WI38 (cell line): ENCODE data around the gene CNTROB.

Source experiments
- H3K4me3 ChIP-seq: 2 replicates; pipeline ENCODE4 v1.5.1; 2011; ENCODE audit warnings: low read depth, mild to moderate bottlenecking, control low read depth, low read length
- TF ChIP-seq, protein P1 (sequence below): IDR thresholded peaks from 2 replicates; pipeline ENCODE4 v1.5.1; 2012; ENCODE audit warnings: low read depth, mild to moderate bottlenecking, control low read depth, low read length

The CNTROB gene

DNA sequence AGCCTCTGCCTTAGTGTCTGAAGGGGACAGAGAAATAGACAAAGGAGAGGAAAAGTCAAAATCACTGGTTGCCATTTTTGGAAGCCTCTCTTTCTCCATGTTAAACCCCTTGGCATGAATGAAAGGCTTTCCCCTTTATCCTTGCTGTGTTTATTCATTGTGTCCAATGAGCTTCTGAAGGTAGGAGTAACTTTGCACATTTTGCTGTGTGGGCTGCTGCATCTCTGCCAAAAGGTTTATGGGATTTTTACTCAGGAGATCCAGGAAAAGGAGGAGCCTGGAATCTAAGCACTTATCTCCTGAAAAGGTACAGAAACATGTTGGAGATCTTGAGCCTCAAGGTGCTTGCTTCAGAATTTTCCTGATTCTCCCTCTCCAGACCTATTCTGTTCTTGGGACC, 3.9 kb downstream of the CNTROB start:
- no peak overlapping the region for H3K4me3 ChIP-seq
- TF ChIP-seq, protein P1, sequence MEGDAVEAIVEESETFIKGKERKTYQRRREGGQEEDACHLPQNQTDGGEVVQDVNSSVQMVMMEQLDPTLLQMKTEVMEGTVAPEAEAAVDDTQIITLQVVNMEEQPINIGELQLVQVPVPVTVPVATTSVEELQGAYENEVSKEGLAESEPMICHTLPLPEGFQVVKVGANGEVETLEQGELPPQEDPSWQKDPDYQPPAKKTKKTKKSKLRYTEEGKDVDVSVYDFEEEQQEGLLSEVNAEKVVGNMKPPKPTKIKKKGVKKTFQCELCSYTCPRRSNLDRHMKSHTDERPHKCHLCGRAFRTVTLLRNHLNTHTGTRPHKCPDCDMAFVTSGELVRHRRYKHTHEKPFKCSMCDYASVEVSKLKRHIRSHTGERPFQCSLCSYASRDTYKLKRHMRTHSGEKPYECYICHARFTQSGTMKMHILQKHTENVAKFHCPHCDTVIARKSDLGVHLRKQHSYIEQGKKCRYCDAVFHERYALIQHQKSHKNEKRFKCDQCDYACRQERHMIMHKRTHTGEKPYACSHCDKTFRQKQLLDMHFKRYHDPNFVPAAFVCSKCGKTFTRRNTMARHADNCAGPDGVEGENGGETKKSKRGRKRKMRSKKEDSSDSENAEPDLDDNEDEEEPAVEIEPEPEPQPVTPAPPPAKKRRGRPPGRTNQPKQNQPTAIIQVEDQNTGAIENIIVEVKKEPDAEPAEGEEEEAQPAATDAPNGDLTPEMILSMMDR, result no peak

GRCh38 chr17:7940034-7940433, 8.0 kb downstream of the CNTROB start:
- TF ChIP-seq, protein P1, result no peak
- H3K4me3 ChIP-seq, result no peak overlapping the region

DNA sequence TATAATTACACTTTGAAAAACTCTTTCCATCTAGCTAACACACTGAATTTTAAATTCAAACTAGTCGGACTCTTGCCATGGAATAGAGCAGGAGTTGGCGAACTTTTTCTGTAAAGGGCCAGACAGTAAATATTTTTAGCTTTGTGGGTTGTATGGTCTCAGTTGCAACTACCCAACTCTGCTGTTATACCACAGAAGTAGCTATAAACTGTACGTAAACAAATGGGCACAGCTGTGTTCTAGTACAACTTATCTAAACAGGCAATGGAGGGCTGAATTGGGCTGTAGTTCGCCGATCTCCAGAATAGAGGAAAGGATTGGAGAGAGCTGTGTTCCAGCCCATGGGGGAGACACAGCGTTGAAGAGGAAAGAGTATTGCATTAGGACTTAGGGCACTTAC, 8.7 kb downstream of the CNTROB start:
- no peak overlapping the region for H3K4me3 ChIP-seq
- TF ChIP-seq, protein P1, result no peak

DNA sequence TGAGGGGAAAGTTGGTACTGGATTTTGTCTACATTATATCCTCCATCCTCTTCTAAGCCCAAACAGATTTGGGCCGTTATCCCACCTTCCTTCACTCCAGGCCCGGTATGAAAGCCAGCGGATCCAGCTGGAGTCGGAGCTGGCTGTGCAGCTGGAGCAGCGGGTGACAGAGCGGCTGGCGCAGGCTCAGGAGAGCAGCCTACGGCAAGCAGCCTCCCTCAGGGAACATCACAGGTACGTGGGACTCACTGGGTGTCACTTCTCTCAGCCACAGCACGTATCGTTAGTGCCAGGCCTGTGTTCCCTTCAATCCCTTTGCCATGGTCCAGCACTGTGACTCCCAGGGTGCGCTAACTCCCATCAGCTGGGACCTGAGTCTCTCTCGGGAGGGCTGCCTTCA, 11.3 kb downstream of the CNTROB start:
- TF ChIP-seq, protein P1, result no peak
- H3K4me3 ChIP-seq, result no peak overlapping the region

- H3K4me3 ChIP-seq, result no peak overlapping the region
- TF ChIP-seq, protein P1, result no peak
Observed at GRCh38 chr17:7944326-7944725, 12.3 kb downstream of the CNTROB start.

DNA sequence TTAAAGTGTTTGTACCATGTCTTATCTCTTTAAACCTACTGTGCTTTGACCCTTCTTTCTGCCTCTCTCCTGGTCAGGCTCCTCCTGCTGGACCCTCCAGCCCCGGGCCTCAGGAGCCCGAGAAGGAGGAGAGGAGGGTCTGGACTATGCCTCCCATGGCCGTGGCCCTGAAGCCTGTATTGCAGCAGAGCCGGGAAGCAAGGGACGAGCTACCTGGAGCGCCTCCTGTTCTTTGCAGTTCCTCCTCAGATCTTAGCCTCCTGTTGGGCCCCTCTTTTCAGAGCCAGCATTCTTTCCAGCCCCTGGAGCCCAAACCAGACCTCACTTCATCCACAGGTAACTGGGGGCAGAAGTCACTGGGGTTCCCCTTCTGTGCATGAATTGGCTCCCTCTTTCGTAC, 13.6 kb downstream of the CNTROB start:
- no peak overlapping the region for H3K4me3 ChIP-seq
- TF ChIP-seq, protein P1, result no peak

DNA sequence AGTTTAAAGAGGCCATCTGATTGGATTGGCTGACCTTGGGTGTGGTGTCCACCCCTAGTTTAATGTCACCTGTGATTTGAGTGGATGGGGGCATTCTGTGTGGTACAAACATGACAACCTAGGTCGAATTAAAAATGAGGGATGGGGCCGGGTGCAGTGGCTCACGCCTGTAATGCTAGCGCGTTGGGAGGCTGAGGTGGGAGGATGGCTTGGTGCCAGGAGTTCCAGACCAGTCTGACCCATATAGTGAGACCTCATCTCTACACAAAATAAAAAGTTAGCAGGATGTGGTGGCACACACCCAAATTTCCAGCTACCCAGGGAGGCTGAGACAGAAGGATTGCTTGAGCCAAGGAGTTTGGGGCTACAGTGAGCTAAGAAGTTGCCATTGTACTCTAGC, 14.4 kb downstream of the CNTROB start:
- TF ChIP-seq, protein P1, result no peak
- H3K4me3 ChIP-seq, result no peak overlapping the region
